HT-29 (cell line): Measurements from ENCODE around the gene MLF2. TPM values are rescaled to one million over a fixed set of nuclear protein-coding genes. Genes with fewer than 3 reads are reported as not detected.

Experiments used
- small RNA-seq: library from RNA; depleted of rRNA; stranded (forward); fragments of <200 nt; gene quantifications from one replicate; pipeline ENCODE3, GENCODE V24; 2014
- total RNA-seq: library from RNA; depleted of rRNA; stranded (reverse); fragments of >200 nt; shearing (Covaris generic); gene quantifications from 2 replicates; pipeline ENCODE4 v1.2.3, GENCODE V29; 2014; rRNA removed

Gene MLF2
- total RNA-seq, 1 experiment from 2014 or later = 384 TPM

Small RNA genes lying within 50 kb of the gene (small RNA-seq; reads per million reads assigned to genes)
- not detected for gene RNU6-781P

Other genes starting within 250 kb of the MLF2 start
- 6,490 and 6,870 TPM in 2 replicates for gene GAPDH, start 218.6 kb downstream of the MLF2 start, total RNA-seq
- gene IFFO1, start 197.1 kb downstream of the MLF2 start, total RNA-seq = 0.37 and 0.41 TPM in 2 replicates
- gene NOP2, start 184.8 kb downstream of the MLF2 start, total RNA-seq = 73.5 and 74.9 TPM in 2 replicates
- gene CHD4, start 145.8 kb downstream of the MLF2 start, total RNA-seq = 253 and 269 TPM in 2 replicates
- 0.03 TPM in 1 of 2 replicates, not detected in the other for gene LPAR5, start 117.2 kb downstream of the MLF2 start, total RNA-seq
- gene ACRBP, start 105.7 kb downstream of the MLF2 start, total RNA-seq = 0.31 TPM in 1 of 2 replicates, not detected in the other
- 25.1 and 27.4 TPM in 2 replicates for gene ING4, start 90.0 kb downstream of the MLF2 start, total RNA-seq
- 23.9 and 42.5 TPM in 2 replicates for gene ZNF384, start 63.8 kb downstream of the MLF2 start, total RNA-seq
- gene PIANP, start 52.3 kb downstream of the MLF2 start, total RNA-seq = not detected in 2 replicates
- gene COPS7A, start 29.1 kb downstream of the MLF2 start, total RNA-seq = 103 and 108 TPM in 2 replicates
- 87.6 and 105 TPM in 2 replicates for gene PTMS, start 13.2 kb upstream of the MLF2 start, total RNA-seq
- gene LAG3, start 19.4 kb upstream of the MLF2 start, total RNA-seq = 0.05 and 0.56 TPM in 2 replicates
- gene CD4, start 36.4 kb upstream of the MLF2 start, total RNA-seq = 0.25 and 0.47 TPM in 2 replicates
- not detected in 2 replicates for gene GPR162, start 68.7 kb upstream of the MLF2 start, total RNA-seq
- gene P3H3, start 75.3 kb upstream of the MLF2 start, total RNA-seq = 2.2 and 2.7 TPM in 2 replicates
- 0.97 TPM in 1 of 2 replicates, not detected in the other for gene GNB3, start 87.8 kb upstream of the MLF2 start, total RNA-seq
- 95.5 and 126 TPM in 2 replicates for gene CDCA3, start 98.1 kb upstream of the MLF2 start, total RNA-seq
- gene USP5, start 99.0 kb upstream of the MLF2 start, total RNA-seq = 122 and 136 TPM in 2 replicates
- gene TPI1, start 114.4 kb upstream of the MLF2 start, total RNA-seq = 1,358 and 1,438 TPM in 2 replicates
- gene SPSB2, start 120.2 kb upstream of the MLF2 start, total RNA-seq = 20.2 and 21.0 TPM in 2 replicates
- gene LRRC23, start 151.7 kb upstream of the MLF2 start, total RNA-seq = 0.61 and 4.6 TPM in 2 replicates
- 7.7 and 9.1 TPM in 2 replicates for gene ENO2, start 161.4 kb upstream of the MLF2 start, total RNA-seq
- 22.0 and 36.9 TPM in 2 replicates for gene ATN1, start 174.8 kb upstream of the MLF2 start, total RNA-seq
- gene RNU7-1, start 190.7 kb upstream of the MLF2 start, total RNA-seq = not detected in 2 replicates
- 102 and 112 TPM in 2 replicates for gene C12orf57, start 190.9 kb upstream of the MLF2 start, total RNA-seq
- 29.2 and 35.2 TPM in 2 replicates for gene PTPN6, start 198.2 kb upstream of the MLF2 start, total RNA-seq
- gene PHB2, start 217.5 kb upstream of the MLF2 start, total RNA-seq = 417 and 420 TPM in 2 replicates
- 59.5 and 64.0 TPM in 2 replicates for gene EMG1, start 217.8 kb upstream of the MLF2 start, total RNA-seq